ENCODE results near the gene MLF1.
"Not testable (repeated sequence)": the region's sequence is repeated elsewhere in the genome, so short reads cannot be mapped to it uniquely, and the experiment has no call there.

Gene MLF1

DNA sequence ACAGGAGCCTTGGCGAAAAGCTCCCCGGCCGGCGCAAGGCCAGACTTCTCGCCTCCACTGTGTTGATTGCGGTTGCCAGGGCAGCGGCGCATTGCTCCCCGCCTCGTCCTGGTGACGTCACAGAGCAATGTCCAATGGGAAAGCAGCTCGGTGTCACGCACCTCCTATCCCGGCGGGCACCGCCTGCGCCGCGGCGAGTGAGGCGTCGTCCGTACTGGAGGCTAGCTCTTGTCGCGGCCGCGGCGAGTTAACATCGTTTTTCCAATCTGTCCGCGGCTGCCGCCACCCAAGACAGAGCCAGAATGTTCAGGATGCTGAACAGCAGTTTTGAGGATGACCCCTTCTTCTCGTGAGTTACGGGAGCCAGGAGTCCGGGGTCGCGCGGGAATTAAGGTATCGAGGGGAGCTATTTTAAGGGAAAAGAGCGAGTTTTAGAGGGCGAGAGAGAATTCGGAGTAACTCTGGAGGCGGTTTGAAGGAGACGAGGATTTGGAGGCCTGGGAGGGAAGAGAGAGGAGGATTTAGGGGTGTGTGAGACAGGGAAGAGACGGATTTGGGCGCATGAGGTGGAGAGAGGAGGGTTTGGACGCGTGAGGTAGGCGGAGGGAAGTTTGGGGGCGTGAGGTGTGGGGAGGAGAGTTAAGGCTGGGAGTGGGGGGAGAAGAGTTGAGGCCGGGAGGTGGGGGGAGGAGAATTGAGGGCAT lies at the start of gene MLF1:
Gene MLF1 (plus strand): TSS at position 196 of the 704 bp plus-strand sequence. CDS start 107 bp downstream, at position 303.
- DNase-seq: peak; percentile 92

GRCh38 chr3:158522221-158523136 lies 48.5 kb upstream of the MLF1 start:
- no peak for DNase-seq

- DNase-seq: no peak
These were observed 42.8 kb upstream of the MLF1 start for GRCh38 chr3:158528076-158528674.

DNA sequence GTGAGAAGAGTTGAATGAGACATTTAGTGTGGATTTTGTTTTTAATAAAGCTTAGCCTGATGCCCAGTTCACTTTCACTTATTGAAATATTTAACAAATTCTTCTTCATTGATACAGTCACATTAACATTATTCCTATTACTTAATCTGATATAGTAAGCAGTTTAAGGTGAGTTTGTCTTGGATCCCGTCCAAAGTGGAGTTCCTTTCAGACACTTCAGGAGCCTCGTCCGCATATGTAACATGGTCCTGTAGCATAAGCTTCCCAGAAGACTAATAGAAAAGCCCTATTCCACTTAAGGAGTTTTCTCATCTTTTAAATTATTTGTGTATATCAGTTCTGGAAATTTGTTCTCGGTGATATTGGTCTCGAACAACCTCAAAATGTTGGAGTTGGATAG lies 39.7 kb upstream of the MLF1 start:
- peak; percentile 8 for DNase-seq

DNA sequence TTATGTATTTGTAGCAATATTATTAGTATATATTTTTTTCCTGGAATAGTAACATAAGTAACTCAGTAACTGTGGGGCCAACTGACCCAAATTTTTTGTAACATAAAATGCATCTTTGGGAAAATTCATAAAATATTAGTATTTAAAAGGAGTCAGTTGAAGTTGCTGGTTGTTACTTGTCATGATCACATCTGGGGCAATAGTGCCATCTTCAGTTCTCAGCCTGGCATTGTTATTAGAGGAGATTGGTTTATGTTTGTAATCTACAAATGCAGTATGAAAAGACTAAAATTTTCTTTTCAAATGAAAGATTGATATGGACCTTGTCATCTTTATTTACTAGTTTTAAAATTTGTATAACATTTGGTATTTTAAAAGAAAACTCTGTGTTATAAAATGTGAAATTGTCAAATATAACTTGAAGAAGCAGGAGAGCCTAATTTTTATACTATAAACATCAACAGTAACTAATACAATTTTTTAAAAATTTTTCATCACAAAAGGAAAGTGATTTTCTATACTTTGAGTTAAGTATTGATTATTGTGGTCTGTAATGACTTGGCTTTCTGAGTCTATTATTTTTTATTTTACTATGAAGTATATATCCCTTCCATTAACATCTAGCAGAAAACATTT lies 38.8 kb upstream of the MLF1 start:
- peak; percentile 33 for DNase-seq

DNA sequence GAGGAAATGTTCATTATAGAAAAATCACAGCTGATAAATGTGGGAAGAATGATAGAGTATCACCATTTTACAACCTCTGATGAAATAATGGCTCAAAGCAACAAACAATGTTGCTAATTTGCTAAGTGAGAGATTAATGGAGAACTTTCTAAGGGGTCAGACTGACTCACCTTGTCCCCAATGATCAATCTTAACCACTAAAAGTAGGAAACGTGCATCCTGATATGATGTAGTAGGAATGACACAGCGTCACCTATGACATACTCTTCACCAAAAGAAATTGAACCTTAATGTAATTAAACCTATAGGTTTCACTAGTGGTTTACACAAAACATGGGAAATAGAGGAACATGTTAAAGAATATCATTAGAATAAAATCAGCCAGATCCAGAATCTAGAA lies 35.1 kb upstream of the MLF1 start:
- DNase-seq: no peak

DNA sequence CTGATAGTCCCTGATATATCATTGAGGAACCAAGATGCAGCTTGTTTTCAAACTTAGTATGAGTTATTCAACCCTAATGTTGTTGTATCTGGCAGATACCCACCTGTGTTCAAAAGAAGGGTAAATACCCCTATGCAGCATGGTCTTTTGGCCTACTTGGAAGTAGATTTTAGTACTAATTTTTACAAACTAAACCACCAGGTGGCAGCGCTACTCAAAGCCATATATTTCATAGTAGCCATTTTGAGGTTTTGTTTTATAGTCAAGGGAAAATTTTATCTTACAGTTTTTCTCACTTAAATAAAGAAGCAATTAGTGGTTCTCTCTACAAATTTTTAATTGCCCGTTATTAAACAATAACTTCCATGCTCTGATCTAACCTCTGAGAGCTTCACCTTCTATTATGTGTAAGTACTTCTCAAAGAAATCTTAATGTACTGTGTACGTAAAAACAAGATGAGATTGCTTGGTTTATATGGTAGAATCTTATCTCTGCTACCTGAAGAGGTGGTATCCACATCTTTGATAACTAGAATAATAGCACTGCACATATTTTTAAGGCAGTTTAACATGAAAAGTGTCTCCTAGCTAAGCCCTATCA lies 31.5 kb upstream of the MLF1 start:
- DNase-seq: peak; percentile 61

- no peak for DNase-seq
These were observed 30.9 kb upstream of the MLF1 start for GRCh38 chr3:158540066-158540465.

GRCh38 chr3:158548691-158549090 lies 22.3 kb upstream of the MLF1 start:
- DNase-seq: no peak

- DNase-seq: not testable (repeated sequence)
These were observed 21.1 kb upstream of the MLF1 start for GRCh38 chr3:158549938-158550337.

DNA sequence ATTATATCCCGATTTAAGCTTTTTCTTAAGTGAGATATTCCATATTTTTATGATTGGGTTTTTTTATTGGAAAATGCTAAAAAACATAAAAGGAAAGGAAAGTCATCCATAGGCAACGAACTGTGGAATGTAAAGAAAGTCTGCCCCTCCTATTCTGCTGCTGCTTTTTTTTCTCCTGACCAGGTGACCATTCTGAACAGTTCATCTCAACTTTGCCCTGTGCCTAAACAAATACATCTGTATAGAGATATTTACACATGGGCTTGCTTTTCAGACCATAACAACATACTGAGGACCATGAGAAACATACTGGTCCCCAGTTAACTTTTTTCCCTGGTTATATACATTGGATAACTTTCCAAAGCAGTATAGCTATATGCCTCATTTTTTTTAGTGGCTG lies 18.9 kb upstream of the MLF1 start:
- no peak for DNase-seq

DNA sequence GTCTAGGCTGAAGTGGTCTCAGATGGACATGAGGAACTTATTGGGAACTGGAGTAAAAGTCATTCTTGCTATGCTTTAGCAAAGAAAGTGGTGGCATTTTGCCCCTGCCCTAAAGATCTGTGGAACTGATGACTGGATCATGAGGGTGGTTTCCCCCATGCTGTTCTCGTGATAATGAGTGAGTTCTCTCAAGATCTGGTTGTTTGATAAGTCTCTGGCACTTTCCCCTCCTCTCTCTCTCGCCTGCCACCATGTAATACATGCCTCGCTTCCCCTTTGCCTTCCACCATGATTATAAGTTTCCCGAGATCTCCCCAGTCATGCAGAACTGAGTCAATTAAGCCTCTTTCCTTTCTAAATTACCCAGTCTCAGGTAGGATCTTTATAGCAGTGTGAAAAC lies 11.5 kb upstream of the MLF1 start:
- DNase-seq: no peak

DNA sequence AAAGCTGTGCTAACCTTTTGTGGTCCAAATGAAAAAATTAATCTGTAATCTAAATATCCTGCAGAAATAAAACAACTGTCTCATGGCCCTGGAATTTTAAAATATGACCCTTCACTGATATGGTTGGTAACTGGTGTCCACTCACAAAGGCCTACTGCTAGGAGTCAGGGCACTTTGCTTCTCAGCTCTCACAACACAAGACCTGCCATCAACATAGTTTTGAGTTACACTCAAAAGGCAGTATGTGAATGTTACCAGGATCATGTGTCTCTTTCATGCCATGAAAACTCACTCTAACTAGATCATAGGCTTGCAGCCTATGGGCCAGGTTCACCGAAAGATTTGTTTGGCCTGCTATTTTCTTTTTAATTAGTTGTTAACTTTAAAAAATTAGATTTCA lies 10.0 kb upstream of the MLF1 start:
- DNase-seq: no peak

- DNase-seq: no peak
These were observed 8.3 kb upstream of the MLF1 start for GRCh38 chr3:158562674-158563073.

GRCh38 chr3:158563076-158563475 lies 7.9 kb upstream of the MLF1 start:
- no peak for DNase-seq

DNA sequence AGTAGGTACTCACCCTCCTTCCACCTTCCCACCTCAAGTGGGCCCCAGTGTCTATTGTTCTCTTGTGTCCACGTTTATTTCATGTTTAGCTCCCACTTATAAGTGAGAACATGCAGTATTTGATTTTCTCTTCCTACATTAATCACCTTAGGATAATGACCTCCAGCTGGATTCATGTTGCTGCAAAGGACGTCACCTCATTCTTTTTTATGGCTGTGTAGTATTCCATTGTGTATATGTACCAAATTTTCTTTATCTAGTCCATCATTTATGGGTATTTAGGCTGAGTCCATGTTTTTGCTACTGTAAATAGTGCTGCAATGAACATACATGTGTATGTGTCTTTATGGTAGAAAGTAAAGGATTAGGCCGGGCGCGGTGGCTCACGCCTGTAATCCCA lies 5.9 kb upstream of the MLF1 start:
- no peak for DNase-seq

- no peak for DNase-seq
These were observed 2.2 kb upstream of the MLF1 start for GRCh38 chr3:158568784-158569183.

GRCh38 chr3:158569794-158570193 lies 1.2 kb upstream of the MLF1 start:
- no peak for DNase-seq

GRCh38 chr3:158571969-158572765 lies 1.2 kb downstream of the MLF1 start:
- no peak for DNase-seq

DNA sequence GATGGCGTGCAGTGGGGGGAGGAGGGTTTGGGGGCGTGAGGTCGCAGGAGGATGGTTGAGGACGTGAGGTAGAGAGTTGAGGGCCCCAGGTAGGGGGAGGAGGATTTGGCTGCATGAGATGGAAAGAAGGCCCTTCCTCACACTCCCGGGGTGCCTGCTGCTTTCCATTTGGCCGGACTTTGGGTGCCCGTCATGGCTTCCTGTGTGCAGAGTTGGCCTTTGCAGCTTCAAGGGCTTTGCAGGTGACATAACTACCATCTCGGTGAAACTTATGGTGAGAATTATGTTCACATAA lies 1.7 kb downstream of the MLF1 start:
- DNase-seq: no peak

DNA sequence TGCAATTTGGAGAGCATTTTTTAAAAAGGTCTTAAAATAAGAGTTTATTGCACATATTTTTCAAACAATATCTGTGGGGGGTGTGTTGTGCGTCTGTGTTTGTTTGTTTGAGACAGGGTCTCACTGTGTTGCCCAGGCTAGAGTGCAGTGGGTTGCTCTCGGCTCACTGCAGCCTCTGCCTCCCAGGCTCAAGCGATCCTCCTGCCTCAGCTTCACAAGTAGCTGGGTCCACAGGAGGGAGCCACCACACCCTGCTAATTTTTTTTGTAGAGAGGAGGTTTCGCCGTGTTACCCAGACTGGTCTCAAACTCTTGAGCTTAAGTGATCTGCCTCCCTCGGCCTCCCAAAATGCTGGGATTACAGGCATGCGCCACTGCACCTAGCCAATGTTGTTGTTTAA lies 2.7 kb downstream of the MLF1 start:
- no peak for DNase-seq

- DNase-seq: no peak
These were observed 3.7 kb downstream of the MLF1 start for GRCh38 chr3:158574646-158575045.

Data from NCI-H2171 (cell line).